NCI-H226 (cell line): Measurements from ENCODE around the gene KRT84.
A peak's percentile ranks its signal among the peaks of the same experiment; 100 is the strongest.
"Not testable (repeated sequence)": the region's sequence is repeated elsewhere in the genome, so short reads cannot be mapped to it uniquely, and the experiment has no call there.

Source experiments
- DNase-seq: peaks from one replicate; pipeline ENCODE4 v3.0.0-alpha.2; 2015

KRT84 gene

DNA sequence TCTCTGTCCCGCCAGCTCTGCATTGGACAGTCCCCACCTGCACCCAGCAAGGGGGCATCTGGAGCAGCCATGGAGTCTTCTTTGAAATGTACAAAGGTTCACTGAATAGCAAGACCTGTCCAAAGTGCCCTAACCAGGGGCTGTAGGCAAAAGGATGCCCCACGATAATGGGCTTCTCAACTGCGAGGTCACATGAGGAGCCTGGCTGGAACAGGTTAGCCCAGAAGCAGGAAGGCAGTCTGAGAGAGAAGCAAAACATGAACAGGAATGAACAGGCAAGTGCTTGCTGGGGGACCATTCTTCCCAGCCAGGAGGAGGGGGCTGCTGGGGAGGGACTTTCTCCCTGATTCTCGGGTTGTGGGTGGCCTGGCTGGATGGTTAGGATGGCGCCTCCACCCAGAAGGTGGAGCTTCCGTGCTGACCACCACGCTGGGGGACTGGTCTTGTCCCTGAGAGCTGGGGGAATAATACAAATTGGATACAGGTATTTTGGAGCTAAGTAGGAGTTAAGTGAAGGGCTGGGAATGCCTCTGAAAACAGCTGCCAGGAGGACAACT is 25.3 kb downstream of the KRT84 start:
- no peak for DNase-seq

- DNase-seq: no peak
Measured at GRCh38 chr12:52359621-52360061, 25.8 kb downstream of the KRT84 start.

- DNase-seq: no peak
Measured at GRCh38 chr12:52358575-52359350, 26.7 kb downstream of the KRT84 start.

- no peak for DNase-seq
Measured at GRCh38 chr12:52356762-52357580, 28.5 kb downstream of the KRT84 start.

DNA sequence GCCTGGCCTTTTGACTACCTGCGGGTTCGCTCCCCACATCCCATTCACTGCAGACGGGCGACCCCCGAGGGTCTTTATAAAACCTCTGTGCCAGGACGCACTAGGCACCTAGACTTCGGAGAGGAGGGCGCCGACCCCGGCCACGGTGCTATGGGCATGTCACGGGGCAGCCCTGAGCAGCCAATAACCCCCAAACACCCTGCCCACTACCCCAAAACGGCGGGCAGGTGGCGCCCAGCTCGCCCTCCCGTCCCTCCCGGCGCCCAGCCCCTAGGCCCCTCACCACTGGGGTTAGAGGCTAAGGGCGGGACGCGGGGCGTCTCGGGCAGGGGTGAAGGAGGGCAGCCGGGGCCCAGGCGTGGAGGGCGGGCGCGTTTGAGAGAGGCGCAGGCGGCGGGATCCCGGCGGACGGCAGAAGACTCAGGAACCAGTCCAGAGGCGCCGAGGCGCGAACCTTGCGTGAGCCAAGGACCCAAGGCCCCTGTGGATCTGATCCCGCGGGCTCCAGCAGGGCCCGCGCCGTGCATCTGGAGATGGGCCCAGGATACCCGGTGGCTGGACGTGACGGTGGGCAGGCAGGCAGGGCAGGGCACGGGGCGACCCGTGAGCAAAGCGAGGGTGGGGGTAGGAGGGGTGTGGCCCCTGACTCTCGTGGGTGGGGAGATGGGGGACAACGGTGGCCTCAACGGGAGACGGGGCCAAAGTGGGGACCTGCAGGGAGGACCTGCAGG is 29.3 kb downstream of the KRT84 start:
- DNase-seq: no peak

DNA sequence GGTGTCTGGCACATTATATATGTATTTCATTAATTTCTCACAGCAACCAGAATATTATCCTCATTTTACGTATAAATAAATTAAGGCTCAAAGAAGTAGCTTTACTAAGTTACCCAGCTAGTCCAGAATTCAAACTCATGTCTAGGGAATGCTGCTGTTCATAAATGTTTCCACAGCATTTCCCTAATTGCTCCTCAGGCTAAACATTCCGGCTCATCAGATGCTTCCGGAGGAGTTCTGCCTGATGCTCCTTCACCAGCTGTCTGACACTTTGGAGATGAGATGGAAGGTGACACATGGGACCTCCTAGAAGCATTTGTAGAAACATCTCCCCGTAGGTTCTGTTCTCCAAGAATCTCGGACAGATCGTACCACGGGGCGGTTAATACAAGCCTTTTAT is 30.3 kb downstream of the KRT84 start:
- no peak for DNase-seq

DNA sequence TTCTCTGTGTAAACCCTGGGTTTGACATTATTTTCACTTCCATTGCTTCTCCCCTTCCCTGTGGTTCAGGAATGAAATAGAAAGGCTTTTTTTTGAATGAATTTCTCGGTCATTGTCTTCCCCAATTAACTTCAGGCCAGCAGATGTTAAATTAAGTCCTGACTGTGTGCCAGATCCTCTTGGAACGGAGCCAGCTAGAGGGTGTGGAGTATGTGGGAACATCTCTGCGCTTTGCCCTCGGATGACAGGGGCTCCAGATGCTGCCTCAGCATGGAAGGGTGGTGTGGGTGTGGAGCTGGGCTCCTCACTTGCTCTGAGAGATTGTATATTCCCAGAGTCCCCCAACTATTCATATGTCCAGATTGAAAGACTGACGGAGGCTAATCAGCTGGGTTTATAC is 31.3 kb downstream of the KRT84 start:
- no peak for DNase-seq

DNA sequence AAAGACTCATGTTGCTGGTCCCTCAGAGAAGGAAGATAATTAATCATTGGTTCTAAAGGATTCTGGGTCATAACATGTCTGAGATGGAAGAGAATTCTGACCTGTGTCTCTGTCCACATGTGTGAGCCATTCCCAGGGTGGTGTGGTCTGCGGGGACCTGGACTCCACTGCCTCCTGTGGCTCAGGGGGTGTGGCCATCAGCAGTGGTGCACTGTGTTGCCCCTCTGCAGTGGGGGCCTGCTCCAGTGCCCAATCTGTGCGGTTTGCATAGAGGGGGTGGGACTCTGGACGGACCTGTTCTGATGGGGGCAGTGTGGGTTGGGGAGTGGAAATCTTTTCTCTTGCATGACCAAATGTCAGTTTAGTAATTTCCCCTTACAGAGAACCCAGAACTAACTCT is 31.7 kb downstream of the KRT84 start:
- no peak for DNase-seq

DNA sequence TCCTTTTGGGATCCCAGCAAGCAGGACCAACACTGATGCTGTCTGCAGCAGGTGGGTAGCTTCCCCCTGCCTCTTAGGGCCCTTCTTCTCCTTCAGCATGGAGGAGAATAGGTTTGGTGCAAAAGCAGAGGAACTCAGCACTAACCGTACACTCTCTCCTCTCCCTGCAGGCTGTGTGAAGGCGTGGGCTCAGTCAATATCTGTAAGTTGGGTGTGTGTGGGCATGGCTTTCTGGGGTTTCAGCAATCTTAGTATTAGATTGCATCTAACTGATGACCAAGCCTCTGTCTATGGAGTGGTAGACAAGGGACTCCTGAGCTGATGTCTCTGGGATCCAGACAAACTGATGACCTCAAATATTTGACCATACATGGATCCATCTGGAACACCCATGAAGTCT is 32.5 kb downstream of the KRT84 start:
- DNase-seq: no peak

- no peak for DNase-seq
Measured at GRCh38 chr12:52351196-52352059, 34.0 kb downstream of the KRT84 start.

DNA sequence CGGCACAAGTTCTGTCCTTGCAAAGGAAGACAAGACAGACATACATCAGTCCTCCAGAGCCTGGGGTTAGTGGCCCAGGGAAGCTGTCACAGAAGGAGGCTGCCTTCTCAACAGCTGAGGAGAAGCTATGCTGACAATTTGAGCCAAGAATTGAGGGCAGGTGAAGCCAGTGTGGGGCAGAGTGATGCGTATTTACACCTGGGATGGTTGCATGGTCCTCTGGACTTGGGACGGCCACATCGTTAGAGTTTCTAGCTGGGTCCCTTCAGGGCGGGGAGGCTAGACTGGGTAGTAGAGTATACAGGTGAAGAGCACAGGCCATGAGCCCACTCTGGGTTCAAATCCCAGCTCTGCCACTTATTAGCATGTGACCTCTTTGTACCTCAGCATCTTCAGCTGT is 34.7 kb downstream of the KRT84 start:
- DNase-seq: no peak

- DNase-seq: no peak
Measured at GRCh38 chr12:52350021-52350620, 35.3 kb downstream of the KRT84 start.

- peak; percentile 91 for DNase-seq
Measured at GRCh38 chr12:52349196-52349595, 36.3 kb downstream of the KRT84 start.

- DNase-seq: no peak
Measured at GRCh38 chr12:52347551-52348510, 37.6 kb downstream of the KRT84 start.

DNA sequence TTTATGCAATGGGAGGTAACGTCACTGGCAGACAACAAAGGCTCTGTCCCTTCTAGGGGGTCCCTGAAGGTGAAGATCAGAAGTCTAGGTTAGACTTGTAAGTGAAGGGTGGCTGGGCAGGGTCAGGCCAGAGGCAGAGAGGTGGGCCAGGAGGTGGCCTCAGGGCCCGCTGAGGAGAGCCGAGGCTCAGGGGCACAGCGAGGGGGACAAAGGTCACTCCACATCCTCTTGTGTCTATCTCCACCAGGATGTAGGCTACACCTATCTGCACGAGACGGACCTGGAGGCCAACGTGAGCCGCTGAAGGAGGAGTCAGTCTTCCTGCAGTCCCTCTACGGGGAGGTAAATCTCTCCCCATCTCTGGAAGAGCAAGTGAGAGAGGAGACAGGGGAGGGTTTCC is 38.4 kb downstream of the KRT84 start:
- DNase-seq: no peak

DNA sequence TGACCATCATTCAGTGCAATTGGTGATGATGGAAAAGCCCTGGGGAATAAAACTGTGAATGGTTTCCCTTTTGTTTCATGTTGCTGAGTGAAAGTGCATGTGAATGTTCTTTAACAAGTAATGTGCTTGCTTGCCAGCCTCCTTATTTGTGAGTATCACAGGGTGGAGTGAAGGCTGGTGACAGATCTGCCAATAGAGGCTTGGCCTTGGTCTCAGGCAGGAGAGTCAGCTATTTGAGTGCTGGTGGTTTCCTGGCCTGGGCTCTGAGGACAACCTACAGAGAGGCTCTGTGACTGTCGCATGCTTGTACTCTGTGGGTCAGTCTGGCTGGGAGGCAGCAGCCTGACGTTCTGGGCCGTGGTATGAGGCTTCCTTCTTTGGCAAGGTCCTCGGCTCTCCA is 38.9 kb downstream of the KRT84 start:
- DNase-seq: no peak

DNA sequence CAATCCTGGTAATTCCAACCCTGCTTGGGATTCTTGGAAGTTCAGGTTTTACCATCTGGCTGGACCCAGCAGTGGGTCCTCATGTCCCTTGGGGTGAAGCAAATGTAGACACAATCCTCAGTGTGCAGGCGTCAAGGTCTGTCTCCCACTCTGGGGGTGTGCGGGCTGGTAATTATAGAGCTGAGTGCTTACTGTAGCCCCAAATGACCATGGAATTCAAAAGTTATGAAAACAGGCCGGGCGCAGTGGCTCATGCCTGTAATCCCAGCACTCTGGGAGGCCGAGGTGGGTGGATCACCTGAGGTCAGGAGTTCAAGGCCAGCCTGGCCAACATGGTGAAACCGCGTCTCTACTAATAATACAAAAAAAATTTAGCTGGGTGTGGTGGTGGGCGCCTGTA is 40.4 kb downstream of the KRT84 start:
- DNase-seq: not testable (repeated sequence)

GRCh38 chr12:52344111-52344510 is 41.3 kb downstream of the KRT84 start:
- no peak for DNase-seq

DNA sequence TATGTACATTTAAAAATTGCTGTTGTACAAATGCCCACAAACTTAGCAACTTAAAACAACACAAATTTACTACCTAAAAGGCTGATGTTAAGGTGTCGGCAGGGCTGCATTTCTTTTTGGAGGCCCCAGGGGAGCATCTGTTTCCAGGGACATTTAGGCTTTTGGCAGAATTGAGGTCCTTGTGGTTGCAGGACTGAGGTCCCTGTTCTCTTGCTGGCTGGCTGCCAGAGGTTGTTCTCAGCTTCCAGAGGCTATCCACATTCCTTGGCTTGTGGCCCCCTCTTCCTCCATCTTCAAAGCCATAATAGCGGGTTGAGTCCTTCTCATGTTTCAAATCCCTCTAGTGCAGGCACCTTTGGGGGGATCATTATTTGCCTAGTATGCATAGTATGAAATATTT is 41.9 kb downstream of the KRT84 start:
- DNase-seq: no peak

- DNase-seq: no peak
Measured at GRCh38 chr12:52342781-52343490, 42.5 kb downstream of the KRT84 start.
